ENCODE data around the gene PSEN1.

PSEN1 gene

DNA sequence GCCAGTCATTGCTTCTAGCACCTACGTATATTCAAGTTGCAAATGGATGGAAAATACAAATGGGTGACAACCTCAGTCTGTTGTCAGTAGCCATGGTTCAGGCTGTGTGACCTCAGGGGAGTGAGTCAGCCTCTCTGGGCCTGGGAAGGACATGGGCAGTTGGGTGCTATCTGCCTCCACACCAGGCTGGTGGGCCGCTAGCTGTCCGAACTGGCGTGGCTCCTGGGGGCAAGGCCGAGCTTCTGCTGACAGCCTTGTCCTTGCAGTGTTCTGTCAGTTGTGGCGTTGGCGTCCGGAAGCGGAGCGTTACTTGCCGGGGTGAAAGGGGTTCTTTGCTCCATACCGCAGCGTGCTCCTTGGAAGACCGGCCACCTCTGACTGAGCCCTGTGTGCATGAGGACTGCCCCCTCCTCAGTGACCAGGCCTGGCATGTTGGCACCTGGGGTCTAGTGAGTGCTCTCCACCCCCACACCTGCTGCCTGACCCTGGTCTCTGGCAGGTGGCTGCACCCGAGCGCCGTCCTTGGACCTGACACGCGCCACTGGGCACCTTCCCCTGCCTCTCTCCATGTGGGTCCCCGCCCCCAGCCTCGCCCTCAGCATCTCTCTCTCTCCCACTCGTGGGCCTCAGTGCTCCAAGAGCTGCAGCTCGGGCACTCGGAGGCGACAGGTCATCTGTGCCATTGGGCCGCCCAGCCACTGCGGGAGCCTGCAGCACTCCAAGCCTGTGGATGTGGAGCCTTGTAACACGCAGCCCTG lies 118.1 kb downstream of the PSEN1 start:
- DNase-seq: no peak

DNA sequence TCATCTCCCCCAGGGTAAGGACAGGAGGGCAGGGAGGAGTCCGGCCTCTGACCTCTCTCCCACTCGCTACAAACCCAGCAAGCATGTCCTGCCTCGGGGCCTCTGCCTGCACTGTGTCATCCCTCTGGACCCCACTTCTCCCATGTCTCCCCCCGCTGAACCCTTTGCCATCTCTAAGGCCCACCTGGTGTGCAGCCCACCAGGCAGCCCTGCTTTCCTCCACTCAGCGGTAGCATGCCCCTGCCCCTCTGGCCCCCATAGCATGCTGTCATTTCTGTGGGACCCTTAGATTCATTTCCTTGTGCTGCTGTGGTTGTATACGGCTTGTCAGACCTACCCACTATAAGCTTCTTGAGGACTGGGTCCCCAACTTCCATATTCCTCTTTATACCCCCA lies 118.7 kb downstream of the PSEN1 start:
- no peak for DNase-seq

DNA sequence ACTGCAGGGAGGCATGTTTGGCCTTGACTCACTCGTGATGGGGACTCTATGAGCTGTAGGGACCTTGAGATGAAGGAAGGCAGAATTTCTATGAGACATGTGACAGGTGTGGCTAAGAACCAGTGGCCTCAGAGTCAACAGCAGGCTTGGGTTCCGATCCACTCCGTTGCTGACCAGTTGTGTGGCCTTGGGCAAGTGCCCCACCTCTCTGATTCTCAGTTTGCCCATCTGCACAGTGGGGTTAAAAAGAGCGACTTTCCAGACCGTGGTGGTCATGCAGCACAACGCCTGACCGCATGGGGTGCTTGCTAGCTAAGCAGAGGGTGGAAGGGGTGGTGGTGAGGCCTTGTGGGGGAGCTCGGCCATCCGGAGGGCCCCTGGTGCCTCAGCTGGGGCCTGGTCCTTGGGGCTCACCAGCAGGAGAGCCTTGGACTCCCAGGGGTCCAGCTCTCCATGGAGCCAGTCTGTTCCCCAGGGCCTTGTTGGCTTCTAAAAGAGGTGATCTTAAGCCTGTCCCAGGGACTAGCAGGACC lies 119.5 kb downstream of the PSEN1 start:
- no peak for DNase-seq

DNA sequence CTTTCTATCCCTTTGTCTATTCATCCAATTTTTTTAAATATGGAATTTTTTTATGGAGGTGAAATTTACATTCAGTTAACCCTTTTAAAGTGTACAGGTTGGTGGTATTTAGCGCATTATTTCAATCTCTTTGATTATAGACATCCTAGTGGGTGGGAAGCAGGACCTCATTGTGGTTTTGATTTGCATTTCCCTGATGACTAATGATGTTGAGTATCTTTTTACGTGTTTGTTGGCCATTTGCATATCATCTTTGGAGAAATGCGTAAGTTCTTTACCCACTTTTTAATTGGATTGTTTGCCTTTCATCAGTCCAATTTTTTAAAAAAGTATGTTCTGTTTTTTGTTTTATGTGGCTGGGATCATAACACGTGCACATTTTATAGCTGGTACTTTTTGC lies 121.8 kb downstream of the PSEN1 start:
- no peak for DNase-seq

DNA sequence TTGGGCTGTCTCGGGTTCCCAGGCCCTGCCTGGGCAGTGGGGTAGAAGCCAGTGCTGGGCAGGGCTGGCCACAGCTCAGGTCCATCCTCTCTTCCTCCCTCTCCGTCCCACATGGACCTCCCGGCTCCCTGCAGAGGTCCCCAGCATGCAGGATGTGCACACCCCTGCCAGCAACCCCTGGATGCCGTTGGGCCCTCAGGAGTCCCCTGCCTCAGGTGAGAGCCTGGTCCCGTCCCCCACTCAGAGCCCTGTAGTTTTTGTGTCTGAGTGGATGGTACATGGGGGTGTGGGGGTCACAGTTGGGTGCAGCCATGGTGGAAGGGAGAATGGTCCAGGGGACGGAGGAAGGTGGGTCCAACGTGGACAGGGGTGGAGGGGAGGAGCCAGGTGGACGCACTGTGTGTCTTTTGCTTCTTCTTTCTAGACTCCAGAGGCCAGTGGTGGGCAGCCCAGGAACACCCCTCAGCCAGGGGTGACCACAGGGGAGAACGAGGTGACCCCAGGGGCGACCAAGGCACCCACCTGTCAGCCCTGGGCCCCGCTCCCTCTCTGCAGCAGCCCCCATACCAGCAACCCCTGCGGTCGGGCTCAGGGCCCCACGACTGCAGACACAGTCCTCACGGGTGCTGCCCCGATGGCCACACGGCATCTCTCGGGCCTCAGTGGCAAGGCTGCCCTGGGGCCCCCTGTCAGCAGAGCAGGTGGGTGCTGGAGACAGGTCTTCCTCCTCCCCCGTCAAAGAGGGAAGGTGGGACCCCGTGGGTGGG lies 122.7 kb downstream of the PSEN1 start:
- no peak for DNase-seq

DNA sequence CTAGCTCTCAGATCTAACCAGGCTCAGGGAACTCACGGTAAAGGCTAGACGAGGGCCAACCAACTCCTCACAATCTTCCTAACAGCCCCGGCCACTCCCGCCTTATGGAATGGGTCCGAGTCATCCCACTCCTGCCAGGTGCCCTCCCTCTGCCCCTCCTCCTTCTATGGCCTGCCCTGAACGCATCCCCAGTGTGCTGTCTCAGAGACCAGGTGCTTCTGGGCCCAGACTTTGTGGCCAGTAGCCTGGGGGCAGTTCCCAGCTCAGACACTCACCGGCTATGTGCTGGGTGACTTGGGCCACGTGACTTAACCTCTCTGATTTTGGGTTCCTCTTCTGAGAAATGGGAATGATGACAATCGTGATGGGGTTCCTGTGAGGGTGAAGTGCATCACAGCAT lies 123.5 kb downstream of the PSEN1 start:
- DNase-seq: no peak

DNA sequence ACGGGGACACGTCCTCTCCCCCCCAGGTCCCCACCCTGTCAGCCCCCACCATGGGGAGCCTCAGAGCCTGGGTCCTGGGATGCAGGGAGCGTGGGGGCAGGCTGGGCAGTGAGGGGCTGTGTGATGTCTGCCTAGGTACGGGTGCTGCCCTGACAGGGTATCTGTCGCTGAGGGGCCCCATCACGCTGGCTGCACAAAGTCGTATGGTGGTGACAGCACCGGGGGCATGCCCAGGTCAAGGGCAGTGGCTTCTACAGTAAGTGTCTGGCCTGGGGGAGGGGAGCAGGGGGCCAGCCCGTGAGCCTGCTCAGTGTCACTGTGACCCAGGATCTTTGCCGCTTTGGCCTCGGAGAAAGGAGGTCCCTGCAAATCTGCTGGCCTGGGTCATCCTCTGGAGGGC lies 124.3 kb downstream of the PSEN1 start:
- no peak for DNase-seq

DNA sequence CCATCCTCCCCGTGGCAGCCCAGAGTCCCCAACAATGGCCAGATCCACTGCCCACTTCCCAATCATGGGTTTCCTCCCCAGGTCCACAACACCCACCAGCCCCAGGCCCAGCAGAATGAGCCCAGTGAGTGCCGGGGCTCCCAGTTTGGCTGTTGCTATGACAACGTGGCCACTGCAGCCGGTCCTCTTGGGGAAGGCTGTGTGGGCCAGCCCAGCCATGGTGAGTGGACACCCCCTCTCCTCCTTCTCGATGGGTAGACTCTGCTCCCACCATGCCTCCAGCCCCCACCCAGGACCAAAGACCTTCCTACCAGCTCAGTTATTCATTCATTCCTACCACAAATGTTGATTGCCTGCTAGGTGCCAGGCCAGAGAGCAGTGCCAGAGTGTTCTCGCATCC lies 124.8 kb downstream of the PSEN1 start:
- no peak for DNase-seq

DNA sequence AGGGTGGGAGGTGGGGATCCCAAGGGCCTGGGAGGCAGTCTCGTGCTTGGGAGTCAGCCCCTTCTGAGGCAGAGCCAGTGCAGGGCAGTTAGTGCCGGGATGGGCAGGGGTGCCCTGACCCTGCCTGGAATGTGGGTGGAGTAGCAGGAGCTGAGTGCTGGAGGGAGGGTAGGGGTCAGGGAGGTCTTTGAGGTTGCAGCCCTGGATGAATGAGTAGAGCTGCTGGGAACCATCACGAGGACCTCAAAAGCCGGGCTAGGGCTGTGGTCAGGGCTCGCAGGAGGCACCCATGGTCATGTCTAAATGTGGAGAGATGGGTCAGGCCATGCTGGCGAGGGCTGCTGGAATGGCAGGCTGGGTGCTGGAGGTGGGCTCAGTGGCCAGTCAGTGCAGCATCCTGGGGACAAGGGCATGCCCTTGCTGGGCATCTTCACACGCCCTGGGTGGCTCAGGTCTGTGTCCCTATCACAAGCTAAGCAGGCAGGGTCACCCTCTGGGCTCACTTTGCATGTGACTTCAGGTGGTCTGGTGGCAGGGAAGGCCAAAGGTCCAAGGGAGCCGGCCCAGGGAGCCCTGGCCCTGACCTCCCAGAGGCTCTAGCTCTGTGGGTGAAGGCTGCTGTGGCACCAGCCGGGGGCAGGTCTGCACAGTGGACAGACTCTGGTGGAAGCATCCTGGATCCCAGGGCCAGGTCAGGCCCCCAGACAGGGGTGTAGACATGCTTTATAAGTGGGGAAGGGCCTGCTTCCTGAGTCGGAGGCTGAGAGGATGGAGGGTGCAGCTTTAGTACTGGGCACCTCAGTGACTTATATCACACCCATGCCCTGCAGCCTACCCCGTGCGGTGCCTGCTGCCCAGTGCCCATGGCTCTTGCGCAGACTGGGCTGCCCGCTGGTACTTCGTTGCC lies 125.5 kb downstream of the PSEN1 start:
- no peak for DNase-seq

DNA sequence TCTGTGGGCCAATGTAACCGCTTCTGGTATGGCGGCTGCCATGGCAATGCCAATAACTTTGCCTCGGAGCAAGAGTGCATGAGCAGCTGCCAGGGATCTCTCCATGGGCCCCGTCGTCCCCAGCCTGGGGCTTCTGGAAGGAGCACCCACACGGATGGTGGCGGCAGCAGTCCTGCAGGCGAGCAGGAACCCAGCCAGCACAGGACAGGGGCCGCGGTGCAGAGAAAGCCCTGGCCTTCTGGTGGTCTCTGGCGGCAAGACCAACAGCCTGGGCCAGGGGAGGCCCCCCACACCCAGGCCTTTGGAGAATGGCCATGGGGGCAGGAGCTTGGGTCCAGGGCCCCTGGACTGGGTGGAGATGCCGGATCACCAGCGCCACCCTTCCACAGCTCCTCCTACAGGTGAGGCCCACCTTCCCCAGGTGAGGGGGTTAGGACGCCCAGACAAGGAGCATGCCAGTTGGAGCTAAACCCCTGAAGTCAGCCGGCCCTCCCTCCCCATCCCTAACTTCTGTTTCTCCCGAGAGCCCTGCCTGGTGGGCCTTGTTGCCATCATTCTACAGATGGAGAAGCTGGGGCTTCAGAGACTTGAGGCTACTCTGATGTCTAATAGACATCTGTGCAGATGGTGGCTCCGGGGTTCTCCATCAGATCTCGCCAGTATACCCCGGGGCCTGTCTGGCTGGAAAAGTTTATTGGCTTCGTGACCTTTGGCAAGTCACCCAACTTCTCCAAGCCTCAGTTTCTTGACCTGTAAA lies 126.3 kb downstream of the PSEN1 start:
- DNase-seq: no peak

DNA sequence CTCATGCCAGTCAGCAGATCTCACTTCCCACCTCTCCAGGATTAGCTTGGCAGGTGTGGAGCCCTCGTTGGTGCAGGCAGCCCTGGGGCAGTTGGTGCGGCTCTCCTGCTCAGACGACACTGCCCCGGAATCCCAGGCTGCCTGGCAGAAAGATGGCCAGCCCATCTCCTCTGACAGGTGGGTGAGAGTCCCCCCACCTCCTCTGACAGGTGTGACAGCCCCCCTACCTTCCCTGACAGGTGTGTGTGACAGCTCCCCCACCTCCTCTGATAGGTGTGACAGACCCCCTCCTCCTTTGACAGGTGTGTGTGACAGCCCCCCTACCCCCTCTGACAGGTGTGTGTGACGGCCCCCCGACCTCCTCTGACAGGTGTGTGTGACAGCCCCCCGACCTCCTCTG lies 127.3 kb downstream of the PSEN1 start:
- DNase-seq: no peak

DNA sequence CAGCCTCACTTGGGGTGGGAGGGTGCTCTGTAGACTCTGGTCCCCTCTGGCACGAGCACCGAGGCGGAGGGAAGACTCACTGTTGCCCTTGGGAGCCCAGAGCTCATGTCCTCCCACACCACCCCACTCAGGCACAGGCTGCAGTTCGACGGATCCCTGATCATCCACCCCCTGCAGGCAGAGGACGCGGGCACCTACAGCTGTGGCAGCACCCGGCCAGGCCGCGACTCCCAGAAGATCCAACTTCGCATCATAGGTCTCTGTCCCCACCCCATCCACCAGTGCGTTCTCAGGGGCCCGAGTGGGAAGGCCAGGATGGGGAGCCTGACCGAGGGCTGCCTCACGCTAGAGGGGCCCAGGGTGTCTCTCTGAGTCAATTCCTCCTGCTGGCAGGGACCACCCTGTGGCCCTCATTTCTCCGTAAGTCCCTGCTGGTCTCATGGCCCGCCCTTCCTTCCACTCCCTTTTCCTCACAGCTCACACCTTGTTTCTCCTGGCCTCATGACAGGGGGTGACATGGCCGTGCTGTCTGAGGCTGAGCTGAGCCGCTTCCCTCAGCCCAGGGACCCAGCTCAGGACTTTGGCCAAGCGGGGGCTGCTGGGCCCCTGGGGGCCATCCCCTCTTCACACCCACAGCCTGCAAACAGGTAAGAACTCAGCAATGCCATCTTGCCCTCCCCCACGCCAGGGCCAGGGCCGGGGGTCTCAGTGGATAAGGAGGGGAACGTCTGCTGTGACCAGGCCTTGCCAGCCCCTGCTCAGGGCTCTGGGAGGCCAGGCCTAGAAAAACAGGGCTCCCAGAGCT lies 128.0 kb downstream of the PSEN1 start:
- no peak for DNase-seq

DNA sequence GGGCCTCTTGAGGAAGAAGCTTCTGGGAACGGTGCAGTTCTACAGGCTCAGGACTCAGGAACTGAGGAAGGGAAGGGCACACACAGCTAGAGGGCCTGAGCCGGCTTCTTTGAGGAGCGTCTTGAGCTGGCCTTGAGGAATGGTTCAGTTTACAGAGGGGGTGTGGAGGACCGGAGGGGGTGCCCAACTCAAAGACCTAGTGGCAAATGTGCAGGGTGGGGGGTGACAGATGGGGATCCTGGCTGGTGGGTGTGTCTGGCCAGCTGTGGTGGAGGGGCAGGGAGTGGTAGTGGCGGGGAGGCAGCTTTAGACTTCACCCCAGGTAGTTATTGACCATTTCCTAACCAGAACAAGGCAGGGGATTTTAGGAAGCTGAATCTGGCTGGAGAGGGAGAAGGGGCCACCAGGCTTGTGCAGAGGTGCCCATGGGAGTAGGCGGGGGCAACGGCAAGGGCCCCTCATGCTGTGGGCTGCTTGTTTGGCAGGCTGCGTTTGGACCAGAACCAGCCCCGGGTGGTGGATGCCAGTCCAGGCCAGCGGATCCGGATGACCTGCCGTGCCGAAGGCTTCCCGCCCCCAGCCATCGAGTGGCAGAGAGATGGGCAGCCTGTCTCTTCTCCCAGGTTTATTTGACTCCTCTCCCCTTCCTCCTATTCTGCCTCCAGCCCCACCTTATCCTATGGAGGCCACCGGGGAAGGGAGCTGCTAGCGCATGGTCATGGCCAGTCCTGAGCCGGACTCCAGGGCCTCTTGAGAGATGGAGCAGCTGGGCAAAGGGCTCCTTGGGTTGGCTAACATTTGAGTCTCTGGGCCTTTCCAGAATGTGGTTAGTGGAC lies 128.8 kb downstream of the PSEN1 start:
- no peak for DNase-seq

DNA sequence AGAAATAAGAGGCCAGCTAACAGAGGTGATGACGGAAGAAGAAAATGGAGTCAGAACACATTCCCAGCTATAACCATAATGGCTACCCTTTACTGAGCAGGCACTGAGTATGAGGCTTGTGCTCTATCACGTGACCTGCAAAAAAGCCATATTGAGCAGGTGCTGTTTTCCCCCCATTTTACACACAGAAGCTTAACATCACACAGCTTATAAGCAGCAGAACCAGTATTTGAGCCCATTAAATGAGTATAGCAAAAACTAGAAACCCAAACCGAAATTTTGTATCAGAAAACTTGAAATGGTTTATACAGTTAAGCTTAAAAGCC lies 129.4 kb downstream of the PSEN1 start:
- DNase-seq: no peak

DNA sequence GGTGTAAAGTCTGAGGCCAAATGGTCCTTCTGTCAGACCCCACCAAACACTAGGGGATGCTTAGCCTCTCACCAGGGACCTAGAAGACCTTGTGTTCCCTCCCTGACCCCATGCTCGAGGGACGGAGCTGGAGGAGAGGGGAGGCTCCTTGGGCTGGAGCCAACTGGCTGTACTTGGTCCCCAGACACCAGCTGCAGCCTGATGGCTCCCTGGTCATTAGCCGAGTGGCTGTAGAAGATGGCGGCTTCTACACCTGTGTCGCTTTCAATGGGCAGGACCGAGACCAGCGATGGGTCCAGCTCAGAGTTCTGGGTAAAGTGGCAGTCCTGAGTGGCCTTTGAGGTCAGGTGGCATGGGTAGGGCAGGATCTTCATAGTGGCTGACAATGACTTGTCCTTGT lies 130.0 kb downstream of the PSEN1 start:
- no peak for DNase-seq

DNA sequence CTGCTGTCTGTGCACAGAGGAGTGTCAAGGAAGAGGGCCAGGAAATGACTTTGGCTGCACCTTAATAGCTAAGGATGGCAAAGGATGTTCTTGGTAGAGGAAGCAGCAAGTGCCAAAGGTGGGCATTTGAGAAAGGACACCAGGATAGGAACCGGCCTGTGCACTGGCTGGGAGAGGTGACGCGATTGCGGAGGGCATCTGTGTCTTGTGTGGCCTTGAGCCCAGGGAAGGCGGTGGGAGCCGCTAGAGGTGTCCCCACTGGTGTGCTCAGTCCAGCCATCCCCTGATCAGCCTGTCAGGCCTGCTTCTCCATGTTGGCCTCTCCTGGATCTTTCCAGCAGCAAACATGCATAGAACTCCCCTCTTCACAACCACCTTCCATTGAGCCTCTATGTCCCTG lies 131.2 kb downstream of the PSEN1 start:
- no peak for DNase-seq

DNA sequence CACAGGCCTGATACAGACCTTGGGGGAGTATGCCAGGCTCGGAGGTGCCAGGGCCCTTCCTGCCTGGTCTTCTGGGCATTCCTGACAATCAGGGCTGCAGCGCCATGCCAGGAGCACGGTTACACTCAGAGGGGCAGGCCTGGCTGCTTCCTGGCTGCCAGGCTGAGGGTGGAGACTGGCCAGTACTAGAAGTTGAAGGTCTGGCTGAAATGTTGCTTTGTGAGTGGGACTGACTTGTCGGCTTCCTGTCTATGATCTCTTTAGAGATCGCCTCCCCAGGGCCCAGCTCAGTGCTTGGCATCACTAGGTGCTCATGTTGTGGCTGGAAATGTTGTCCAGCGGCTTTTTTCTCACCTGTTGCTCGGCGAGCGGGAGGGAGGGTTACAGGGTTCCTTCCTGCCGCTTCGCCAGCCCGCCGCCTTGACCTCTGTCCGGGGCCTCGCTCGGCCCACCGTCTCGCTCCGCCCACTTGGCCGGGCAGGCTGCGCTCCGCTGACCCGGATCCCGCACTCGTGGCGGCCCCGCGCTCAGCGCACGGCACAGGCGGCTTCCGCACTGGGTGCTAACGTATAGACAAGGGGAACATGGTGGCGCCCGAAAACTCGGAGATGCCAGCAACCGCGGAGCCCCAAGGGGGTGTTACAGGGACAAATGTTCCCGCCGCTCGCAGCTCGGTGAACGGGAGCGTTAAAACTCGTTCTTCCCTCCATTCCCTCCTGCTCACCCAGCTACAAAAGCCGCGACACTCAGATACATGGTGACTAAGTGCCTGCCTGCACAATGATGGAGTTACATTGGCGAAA lies 133.6 kb downstream of the PSEN1 start:
- DNase-seq: peak in 7 of 14 donors; percentile 5 to 58 (median 46)

DNA sequence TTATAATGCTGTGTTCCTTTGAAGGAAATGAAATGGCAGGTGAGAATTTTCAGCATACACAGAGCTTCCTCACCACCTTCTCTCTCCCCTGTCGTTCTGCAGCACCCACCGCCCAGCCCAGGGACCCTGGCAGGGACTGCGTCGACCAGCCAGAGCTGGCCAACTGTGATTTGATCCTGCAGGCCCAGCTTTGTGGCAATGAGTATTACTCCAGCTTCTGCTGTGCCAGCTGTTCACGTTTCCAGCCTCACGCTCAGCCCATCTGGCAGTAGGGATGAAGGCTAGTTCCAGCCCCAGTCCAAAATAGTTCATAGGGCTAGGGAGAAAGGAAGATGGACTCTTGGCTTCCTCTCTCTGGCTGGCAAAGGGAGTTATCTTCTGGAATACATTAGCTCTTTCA lies 136.1 kb downstream of the PSEN1 start:
- no peak for DNase-seq

Measured in C1 segment of cervical spinal cord (tissue), 14 donors.